Mucosa of descending colon (tissue), 3 donors: ENCODE data around the gene PABPN1L. TPM values are rescaled to one million over a fixed set of nuclear protein-coding genes. Genes with fewer than 3 reads are reported as not detected.
A peak's percentile ranks its signal among the peaks of the same experiment; 100 is the strongest.

Source experiments
- ATAC-seq: fragments of 200-7000 bp; cut with Tn5 transposase; one replicate; pipeline ENCODE4 v1.9.1; 2020; ENCODE audit warnings: mild to moderate bottlenecking, moderate library complexity
- DNase-seq, 3 donors: peaks; one replicate each; pipeline ENCODE4 v3.0.0-alpha.2; 2020
- H3K36me3 ChIP-seq: fragments of 200-600 bp; one replicate; pipeline ENCODE4 v1.8.0; 2021; ENCODE audit warnings: low read depth, mild to moderate bottlenecking
- H3K4me1 ChIP-seq: fragments of 200-600 bp; one replicate; pipeline ENCODE4 v1.8.0; 2021; ENCODE audit warnings: low read depth, mild to moderate bottlenecking
- H3K4me3 ChIP-seq: fragments of 200-600 bp; one replicate; pipeline ENCODE4 v1.8.0; 2021; ENCODE audit warnings: mild to moderate bottlenecking
- H3K9me3 ChIP-seq: fragments of 200-600 bp; one replicate; pipeline ENCODE4 v1.8.0; 2021; ENCODE audit warnings: mild to moderate bottlenecking
- intact Hi-C, 2 donors: fragments of 100-400 bp; cut with DNase I in 1 of 2; cut with micrococcal nuclease in 1 of 2; formaldehyde crosslinking; loops; one replicate each; pipeline versions ENCODE4 v1.11.0 to v1.11.1; 2022; cut with DNase I, micrococcal nuclease
- total RNA-seq, 3 donors: library from RNA; stranded (reverse); fragmentation: NEBNext Ultra II Directional in 2 of 3; extraction: Animal tissue kit (Norgen Biotek cat#: 25700) in 2 of 3; gene quantifications; one replicate each; pipeline versions ENCODE4 v1.2.1 to v1.2.4, GENCODE V29; 2021 to 2023
- TF ChIP-seq, protein P1 (sequence below): fragments of 200-600 bp; IDR thresholded peaks from one replicate; pipeline ENCODE4 v1.8.0; 2022; ENCODE audit warnings: antibody characterized with exemption, mild to moderate bottlenecking
- donor health status: DM: no; HTN: no; CAD: no; lungs with moderate emphysema.
- donor health status: DM: no; HTN: no; CAD: no.
- donor health status: DM: no; HTN: yes; CAD: no.

The PABPN1L gene
- total RNA-seq, 3 donors from 2014 or later, result not detected

DNA sequence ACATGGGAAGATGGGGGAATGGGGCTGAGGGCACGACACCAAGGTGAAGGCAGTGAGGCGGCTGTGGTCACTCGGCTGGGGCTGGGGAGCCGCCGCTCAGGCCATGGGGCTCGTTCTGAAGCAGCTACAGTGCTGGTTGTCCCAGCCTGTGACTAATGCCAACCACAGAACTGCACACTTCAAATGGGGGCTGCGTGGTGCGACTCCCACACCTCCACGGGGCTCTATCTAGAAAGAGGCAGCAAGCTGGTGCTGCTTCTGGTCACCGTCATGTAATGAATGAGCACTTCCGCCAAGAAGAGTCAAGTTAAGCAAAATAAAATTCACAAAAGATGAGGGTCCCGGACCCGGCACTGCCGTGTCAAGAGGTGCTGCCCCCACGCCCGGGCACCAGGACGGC lies 29.7 kb downstream of the PABPN1L start:
- no peaks in the 10 kb centered on the region for H3K36me3 ChIP-seq
- ATAC-seq, result no peak

DNA sequence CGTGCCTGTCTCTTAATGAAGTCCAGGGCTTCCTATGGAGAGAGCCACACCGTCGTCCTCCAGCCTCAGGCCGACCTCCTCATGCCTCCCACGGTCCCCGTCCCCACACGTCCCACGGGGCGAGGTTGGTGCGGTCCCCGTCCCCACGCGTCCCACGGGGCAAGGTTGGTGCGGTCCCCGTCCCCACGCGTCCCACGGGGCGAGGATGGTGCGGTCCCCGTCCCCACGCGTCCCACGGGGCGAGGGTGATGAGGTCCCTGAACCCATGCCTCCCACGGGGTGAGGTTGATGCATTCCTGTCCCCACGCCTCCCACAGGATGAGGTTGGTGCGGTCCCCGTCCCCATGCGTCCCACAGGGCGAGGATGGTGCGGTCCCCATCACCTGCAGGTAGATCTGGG lies 30.6 kb downstream of the PABPN1L start:
- ATAC-seq (no peak), DNase-seq (no peak)
- no peaks in the 10 kb centered on the region for H3K9me3 ChIP-seq
- H3K4me1 ChIP-seq, result no peaks in the 10 kb centered on the region
- TF ChIP-seq, protein P1, sequence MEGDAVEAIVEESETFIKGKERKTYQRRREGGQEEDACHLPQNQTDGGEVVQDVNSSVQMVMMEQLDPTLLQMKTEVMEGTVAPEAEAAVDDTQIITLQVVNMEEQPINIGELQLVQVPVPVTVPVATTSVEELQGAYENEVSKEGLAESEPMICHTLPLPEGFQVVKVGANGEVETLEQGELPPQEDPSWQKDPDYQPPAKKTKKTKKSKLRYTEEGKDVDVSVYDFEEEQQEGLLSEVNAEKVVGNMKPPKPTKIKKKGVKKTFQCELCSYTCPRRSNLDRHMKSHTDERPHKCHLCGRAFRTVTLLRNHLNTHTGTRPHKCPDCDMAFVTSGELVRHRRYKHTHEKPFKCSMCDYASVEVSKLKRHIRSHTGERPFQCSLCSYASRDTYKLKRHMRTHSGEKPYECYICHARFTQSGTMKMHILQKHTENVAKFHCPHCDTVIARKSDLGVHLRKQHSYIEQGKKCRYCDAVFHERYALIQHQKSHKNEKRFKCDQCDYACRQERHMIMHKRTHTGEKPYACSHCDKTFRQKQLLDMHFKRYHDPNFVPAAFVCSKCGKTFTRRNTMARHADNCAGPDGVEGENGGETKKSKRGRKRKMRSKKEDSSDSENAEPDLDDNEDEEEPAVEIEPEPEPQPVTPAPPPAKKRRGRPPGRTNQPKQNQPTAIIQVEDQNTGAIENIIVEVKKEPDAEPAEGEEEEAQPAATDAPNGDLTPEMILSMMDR, result no peak
- H3K4me3 ChIP-seq, result no peak overlapping the region
- H3K36me3 ChIP-seq, result no peaks in the 10 kb centered on the region
- intact Hi-C loops, result no loop called here

More for the DNA sequence above, 29.7 kb downstream of the PABPN1L start:
- no peak overlapping the region for H3K4me3 ChIP-seq
- H3K9me3 ChIP-seq, result no peaks in the 10 kb centered on the region
- TF ChIP-seq, protein P1, result no peak
- no peak for DNase-seq
- no peaks in the 10 kb centered on the region for H3K4me1 ChIP-seq
- intact Hi-C loops, result no loop called here

DNA sequence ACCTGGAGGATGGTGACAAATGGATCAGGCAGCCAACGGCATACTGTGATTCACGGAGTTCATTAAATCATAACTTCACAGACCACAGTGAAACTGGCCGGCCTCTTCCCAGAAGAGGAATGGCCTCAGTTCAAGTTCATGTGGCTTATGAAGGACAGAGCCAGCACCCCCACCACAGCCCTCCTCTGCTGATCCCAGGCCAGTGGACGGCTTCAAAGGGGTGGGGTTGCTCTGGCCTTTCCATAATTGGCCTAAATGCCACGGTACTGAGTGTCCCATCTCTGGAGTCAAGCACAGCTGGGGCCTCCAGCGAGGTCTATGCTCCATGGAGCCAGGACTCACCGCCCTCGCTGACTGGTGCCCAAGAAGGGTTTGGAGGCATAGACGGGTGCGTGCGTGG lies 31.1 kb downstream of the PABPN1L start:
- TF ChIP-seq, protein P1, result no peak
- Histone ChIP-seq H3K4me3 (no peak overlapping the region), H3K36me3 (no peaks in the 10 kb centered on the region), H3K9me3 (no peaks in the 10 kb centered on the region), H3K4me1 (no peaks in the 10 kb centered on the region)
- intact Hi-C loops, result no loop called here
- ATAC-seq (peak; percentile 46), DNase-seq (no peak)

DNA sequence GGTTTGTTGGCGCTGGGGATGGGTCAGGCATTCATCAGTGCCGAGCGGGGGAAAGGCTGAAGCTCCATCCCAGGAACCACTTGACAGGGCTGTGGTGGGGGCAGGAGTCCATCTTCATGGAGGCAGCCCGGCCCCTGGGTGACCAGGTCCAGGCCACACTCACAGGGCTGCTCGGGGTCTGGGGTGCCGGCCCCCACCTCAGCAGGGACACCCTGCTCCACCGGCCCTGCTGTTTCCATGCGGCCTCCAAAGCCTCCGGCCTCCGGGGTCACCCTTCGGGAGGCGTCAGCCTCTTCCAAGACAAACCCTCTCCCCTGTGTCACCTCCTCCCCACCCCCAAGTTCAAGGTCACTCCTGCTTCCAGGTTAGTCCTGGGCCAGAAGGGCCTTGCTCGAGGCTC lies 31.8 kb downstream of the PABPN1L start:
- TF ChIP-seq, protein P1, result no peak
- no peaks in the 10 kb centered on the region for H3K36me3 ChIP-seq
- no peaks in the 10 kb centered on the region for H3K4me1 ChIP-seq
- DNase-seq (no peak), ATAC-seq (no peak)
- H3K4me3 ChIP-seq, result no peak overlapping the region
- intact Hi-C loops, result no loop called here
- H3K9me3 ChIP-seq, result no peaks in the 10 kb centered on the region

DNA sequence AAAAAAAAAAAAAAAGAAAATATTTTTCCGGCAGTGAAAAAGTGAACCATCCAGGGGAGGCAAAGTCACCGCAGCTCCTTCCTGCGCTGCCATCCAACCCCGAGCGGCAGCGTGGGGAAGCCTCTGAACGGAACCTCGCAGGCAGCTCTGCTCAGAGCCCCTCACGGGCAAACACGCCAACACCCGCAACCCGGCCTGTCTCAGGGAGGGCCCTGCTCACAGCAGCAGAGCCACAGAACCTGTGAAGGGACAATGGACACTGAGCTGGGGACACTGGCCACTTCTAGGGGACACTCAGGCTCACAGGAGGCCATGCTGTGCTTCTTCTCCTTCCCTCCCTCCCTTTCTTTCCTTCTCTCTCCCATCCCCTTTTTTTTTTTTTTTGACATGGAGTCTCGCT lies 33.4 kb downstream of the PABPN1L start:
- no peak for DNase-seq
- no peak for ATAC-seq
- no peaks in the 10 kb centered on the region for H3K4me1 ChIP-seq
- TF ChIP-seq, protein P1, result no peak
- no peak overlapping the region for H3K4me3 ChIP-seq
- intact Hi-C loops, result no loop called here
- H3K9me3 ChIP-seq, result no peaks in the 10 kb centered on the region
- no peaks in the 10 kb centered on the region for H3K36me3 ChIP-seq

DNA sequence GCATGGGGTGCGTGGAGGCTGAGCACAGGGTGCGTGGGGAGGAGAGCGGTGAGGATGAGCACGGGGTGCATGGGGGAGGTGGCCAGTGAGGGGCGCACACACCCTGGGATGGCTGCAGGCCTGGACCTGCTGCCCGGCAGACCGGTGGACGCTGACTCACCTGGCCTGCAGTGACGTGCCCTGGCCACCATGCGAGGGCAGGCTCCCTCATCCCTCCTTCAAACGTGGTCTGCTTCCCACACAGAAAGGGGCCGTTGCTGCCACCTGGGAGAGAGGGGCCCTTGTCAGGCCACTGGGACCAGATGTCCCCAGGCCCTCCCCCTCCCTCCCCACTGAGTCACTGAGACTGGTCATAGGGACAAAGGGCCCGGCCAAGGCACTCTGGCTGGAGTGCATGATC lies 34.6 kb downstream of the PABPN1L start:
- Histone ChIP-seq H3K4me1 (peaks cover 3% of the 10 kb centered on the region), H3K4me3 (no peak overlapping the region), H3K9me3 (no peaks in the 10 kb centered on the region), H3K36me3 (no peaks in the 10 kb centered on the region)
- TF ChIP-seq, protein P1, result no peak
- DNase-seq (no peak), ATAC-seq (no peak)
- intact Hi-C loops, result no loop called here
